Measurements from ENCODE around the gene CA10. TPM values are rescaled to one million over a fixed set of nuclear protein-coding genes. Genes with fewer than 3 reads are reported as not detected.

Gene CA10
- total RNA-seq, 1 experiment from 2014 or later, result 0.46 TPM

GRCh38 chr17:51948128-51948527, 210.4 kb downstream of the CA10 start:
- Histone ChIP-seq H3K4me1 (ENCODE audit: insufficient read depth, low read length) (no peaks in the 10 kb centered on the region), H4K8ac (replicated peaks; ENCODE audit: insufficient read length, low read depth, low read length) (no peak overlapping the region), H2BK20ac (ENCODE audit: low read depth, low read length, poor library complexity, severe bottlenecking) (no peak overlapping the region), H3K56ac (ENCODE audit: insufficient read length, low read depth, low read length) (no peak overlapping the region), H2AFZ (ENCODE audit: low read length) (no peak overlapping the region), H2BK15ac (ENCODE audit: low read depth, low read length) (no peak overlapping the region), H3K23me2 (ENCODE audit: insufficient read length, low read depth, low read length, poor library complexity, severe bottlenecking) (no peaks in the 10 kb centered on the region), H3K79me2 (ENCODE audit: insufficient read depth, low read length) (no peaks in the 10 kb centered on the region), H3K4ac (ENCODE audit: low read depth, low read length) (no peak overlapping the region), H4K91ac (ENCODE audit: insufficient read length, low read depth, low read length) (no peak overlapping the region), H3K27me3 (ENCODE audit: insufficient read depth, low read length) (no peaks in the 10 kb centered on the region), H2BK120ac (ENCODE audit: low read depth, low read length, poor library complexity, severe bottlenecking) (no peak overlapping the region), H4K5ac (ENCODE audit: insufficient read length, low read depth, low read length) (no peak overlapping the region), H2AK5ac (ENCODE audit: insufficient read length, low read length) (no peak overlapping the region), H3K79me1 (ENCODE audit: insufficient read depth, low read depth, low read length, poor library complexity, severe bottlenecking) (no peaks in the 10 kb centered on the region), H3K27ac (ENCODE audit: insufficient read length, low read depth, low read length) (no peak overlapping the region), H3K14ac (ENCODE audit: insufficient read depth, low read length) (no peak overlapping the region), H3K9me3 (ENCODE audit: control insufficient read depth, low read depth, low read length) (no peaks in the 10 kb centered on the region), H3K9ac (ENCODE audit: extremely low read depth, insufficient read length, low read length) (no peak overlapping the region), H3K4me2 (ENCODE audit: insufficient read depth, insufficient read length, low read length) (no peak overlapping the region), H3T11ph (ENCODE audit: low read length) (no peak overlapping the region), H2BK5ac (ENCODE audit: insufficient read length, low read length) (no peak overlapping the region), H4K20me1 (ENCODE audit: control insufficient read depth, insufficient read depth, insufficient read length) (no peaks in the 10 kb centered on the region), H3K18ac (ENCODE audit: insufficient read length, low read depth, low read length) (no peak overlapping the region), H3K23ac (ENCODE audit: insufficient read length, low read depth, low read length) (no peak overlapping the region), H2BK12ac (ENCODE audit: insufficient read length, low read depth, low read length) (no peak overlapping the region)
- Mint-ChIP-seq H3K9me3 (no peaks in the 10 kb centered on the region; a peak in 1 of 5 replicates), H3K4me3 (no peak overlapping the region), H3K27ac (no peak overlapping the region), H3K36me3 (ENCODE audit: insufficient read depth in 1 of 3, low read depth in 3 of 3) (no peaks in the 10 kb centered on the region; a peak in 1 of 7 replicates), H3K4me1 (peaks cover 0 to under 1% of the 10 kb centered on the region in 2 experiments; a peak in 2 of 4 replicates), H3K27me3 (ENCODE audit: low read depth) (no peaks in the 10 kb centered on the region)
- WGBS (ENCODE audit: extremely low coverage, insufficient read length, low lambda C conversion rate), result no CpG with 5 or more reads among the region's 4 CpGs
- TF ChIP-seq, protein P1, sequence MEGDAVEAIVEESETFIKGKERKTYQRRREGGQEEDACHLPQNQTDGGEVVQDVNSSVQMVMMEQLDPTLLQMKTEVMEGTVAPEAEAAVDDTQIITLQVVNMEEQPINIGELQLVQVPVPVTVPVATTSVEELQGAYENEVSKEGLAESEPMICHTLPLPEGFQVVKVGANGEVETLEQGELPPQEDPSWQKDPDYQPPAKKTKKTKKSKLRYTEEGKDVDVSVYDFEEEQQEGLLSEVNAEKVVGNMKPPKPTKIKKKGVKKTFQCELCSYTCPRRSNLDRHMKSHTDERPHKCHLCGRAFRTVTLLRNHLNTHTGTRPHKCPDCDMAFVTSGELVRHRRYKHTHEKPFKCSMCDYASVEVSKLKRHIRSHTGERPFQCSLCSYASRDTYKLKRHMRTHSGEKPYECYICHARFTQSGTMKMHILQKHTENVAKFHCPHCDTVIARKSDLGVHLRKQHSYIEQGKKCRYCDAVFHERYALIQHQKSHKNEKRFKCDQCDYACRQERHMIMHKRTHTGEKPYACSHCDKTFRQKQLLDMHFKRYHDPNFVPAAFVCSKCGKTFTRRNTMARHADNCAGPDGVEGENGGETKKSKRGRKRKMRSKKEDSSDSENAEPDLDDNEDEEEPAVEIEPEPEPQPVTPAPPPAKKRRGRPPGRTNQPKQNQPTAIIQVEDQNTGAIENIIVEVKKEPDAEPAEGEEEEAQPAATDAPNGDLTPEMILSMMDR (conservative IDR thresholded peaks at IDR 0.05), result no peak
- no peak for DNase-seq

Data from H9 (cell line).